ENCODE measurements around the gene BSX. TPM values are rescaled to one million over a fixed set of nuclear protein-coding genes. Genes with fewer than 3 reads are reported as not detected.

Gene BSX
- total RNA-seq, 1 experiment from 2014 or later, result not detected

DNA sequence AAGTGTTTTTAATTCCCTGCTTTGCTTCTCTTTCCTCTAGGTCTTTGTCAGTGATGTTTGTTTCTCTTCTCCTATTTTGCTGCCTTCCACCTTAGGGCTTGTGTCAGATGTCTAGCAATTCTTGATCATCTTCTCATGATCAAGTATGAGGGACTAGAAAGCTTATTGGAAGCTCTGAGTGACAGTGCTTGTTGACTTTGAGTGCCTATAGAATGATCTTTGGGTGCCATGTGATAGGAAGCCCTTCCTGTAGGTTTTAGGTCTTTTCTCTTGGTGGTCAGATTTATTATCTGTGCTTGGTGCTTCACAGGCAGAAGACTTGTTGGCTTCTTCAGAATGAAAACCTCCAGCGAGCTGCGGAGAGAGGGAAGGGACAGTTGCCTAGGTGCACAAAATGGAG lies 43.1 kb downstream of the BSX start:
- intact Hi-C loops (cut with micrococcal nuclease), result no loop called here
- ChIA-PET CTCF (no interaction called here), POLR2A (ENCODE audit: unreplicated experiment) (no interaction called here)
- Histone ChIP-seq H3K9me2 (replicated peaks; ENCODE audit: low read length) (no peaks in the 10 kb centered on the region), H2AFZ (ENCODE audit: low read length) (no peak overlapping the region), H3K27me3 (ENCODE audit: low read length) (peaks cover 6% of the 10 kb centered on the region; the same call in 1 of the 2 replicates), H3K4me2 (ENCODE audit: low read length) (no peak overlapping the region), H4K20me1 (ENCODE audit: low read length) (no peaks in the 10 kb centered on the region), H3K9me3 (ENCODE audit: low read length) (no peaks in the 10 kb centered on the region), H3K9ac (ENCODE audit: low read length) (no peak overlapping the region), H3K79me2 (ENCODE audit: low read length) (no peaks in the 10 kb centered on the region), H3K4me1 (ENCODE audit: insufficient read depth, low read length) (no peaks in the 10 kb centered on the region), H3K27ac (ENCODE audit: low read length) (no peak overlapping the region), H3K36me3 (ENCODE audit: low read depth, low read length) (no peaks in the 10 kb centered on the region), H3F3A (ENCODE audit: low read length, unreplicated experiment) (no peaks in the 10 kb centered on the region), H3K4me3 (ENCODE audit: low read length) (no peak overlapping the region)
- TF ChIP-seq, protein P1, sequence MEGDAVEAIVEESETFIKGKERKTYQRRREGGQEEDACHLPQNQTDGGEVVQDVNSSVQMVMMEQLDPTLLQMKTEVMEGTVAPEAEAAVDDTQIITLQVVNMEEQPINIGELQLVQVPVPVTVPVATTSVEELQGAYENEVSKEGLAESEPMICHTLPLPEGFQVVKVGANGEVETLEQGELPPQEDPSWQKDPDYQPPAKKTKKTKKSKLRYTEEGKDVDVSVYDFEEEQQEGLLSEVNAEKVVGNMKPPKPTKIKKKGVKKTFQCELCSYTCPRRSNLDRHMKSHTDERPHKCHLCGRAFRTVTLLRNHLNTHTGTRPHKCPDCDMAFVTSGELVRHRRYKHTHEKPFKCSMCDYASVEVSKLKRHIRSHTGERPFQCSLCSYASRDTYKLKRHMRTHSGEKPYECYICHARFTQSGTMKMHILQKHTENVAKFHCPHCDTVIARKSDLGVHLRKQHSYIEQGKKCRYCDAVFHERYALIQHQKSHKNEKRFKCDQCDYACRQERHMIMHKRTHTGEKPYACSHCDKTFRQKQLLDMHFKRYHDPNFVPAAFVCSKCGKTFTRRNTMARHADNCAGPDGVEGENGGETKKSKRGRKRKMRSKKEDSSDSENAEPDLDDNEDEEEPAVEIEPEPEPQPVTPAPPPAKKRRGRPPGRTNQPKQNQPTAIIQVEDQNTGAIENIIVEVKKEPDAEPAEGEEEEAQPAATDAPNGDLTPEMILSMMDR (conservative IDR thresholded peaks at IDR 0.05; ENCODE audit: low read depth, low read length), result no peak
- TF ChIP-seq EZH2phosphoT487 (IDR thresholded peaks at IDR 0.05; ENCODE audit: borderline replicate concordance, low read length) (no peak), EZH2 (IDR thresholded peaks at IDR 0.05; ENCODE audit: low read length, unreplicated experiment) (no peak)
- no peak for ATAC-seq
- BruUV-seq (replicated peaks), result no TSS peak
- DNase-seq, result no peak

DNA sequence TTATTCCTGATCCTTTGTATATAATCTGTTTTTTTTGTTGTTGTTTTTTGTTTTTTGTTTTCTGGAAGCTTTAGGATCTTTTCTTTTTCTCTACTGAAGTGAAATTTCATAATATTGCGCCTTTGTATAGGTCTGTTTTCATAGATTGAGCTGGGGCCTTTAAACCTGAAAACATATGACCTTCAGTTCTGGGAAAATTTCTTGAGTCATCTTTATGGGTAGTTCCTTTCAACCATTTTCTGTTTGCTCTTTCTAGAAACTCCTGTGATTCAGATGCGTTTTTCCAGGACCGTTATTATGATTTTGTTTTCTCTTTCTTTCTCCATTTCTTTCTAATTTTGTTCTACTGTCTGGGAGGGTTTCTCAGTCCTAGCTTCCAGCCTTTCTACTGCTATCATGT lies 43.7 kb downstream of the BSX start:
- Histone ChIP-seq H3K4me1 (ENCODE audit: insufficient read depth, low read length) (no peaks in the 10 kb centered on the region), H3K4me2 (ENCODE audit: low read length) (no peak overlapping the region), H3K27me3 (ENCODE audit: low read length) (peaks cover 6% of the 10 kb centered on the region; the same call in 1 of the 2 replicates), H4K20me1 (ENCODE audit: low read length) (no peaks in the 10 kb centered on the region), H2AFZ (ENCODE audit: low read length) (no peak overlapping the region), H3K9me3 (ENCODE audit: low read length) (no peaks in the 10 kb centered on the region), H3K79me2 (ENCODE audit: low read length) (no peaks in the 10 kb centered on the region), H3K4me3 (ENCODE audit: low read length) (no peak overlapping the region), H3K9ac (ENCODE audit: low read length) (no peak overlapping the region), H3K36me3 (ENCODE audit: low read depth, low read length) (no peaks in the 10 kb centered on the region), H3K27ac (ENCODE audit: low read length) (no peak overlapping the region), H3K9me2 (replicated peaks; ENCODE audit: low read length) (no peaks in the 10 kb centered on the region), H3F3A (ENCODE audit: low read length, unreplicated experiment) (no peaks in the 10 kb centered on the region)
- DNase-seq, result no peak
- TF ChIP-seq EZH2phosphoT487 (IDR thresholded peaks at IDR 0.05; ENCODE audit: borderline replicate concordance, low read length), result no peak
- TF ChIP-seq, protein P1 (conservative IDR thresholded peaks at IDR 0.05; ENCODE audit: low read depth, low read length), result no peak
- TF ChIP-seq EZH2 (IDR thresholded peaks at IDR 0.05; ENCODE audit: low read length, unreplicated experiment), result no peak
- POLR2A ChIA-PET (ENCODE audit: unreplicated experiment), result no interaction called here
- intact Hi-C loops (cut with micrococcal nuclease), result no loop called here
- BruUV-seq (replicated peaks), result no TSS peak
- no peak for ATAC-seq
- CTCF ChIA-PET, result no interaction called here

DNA sequence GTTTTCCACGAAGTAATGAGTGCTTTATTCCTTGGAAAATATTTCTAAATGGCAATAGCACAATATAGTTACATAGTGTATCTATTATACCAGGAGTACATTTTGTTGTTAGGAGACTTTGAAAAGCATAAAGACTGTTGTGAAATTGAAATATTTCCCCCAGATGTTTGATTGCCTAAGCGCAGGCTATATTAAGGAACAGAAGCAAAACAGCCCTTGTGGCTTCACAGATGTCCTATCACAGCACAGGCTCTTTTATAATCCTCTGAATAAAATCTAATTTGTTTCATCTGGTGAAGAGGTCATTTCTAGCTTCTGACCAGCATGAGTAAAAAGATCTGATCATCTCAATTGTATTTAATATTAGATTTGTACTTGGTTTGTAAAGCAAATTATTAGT lies 48.2 kb downstream of the BSX start:
- ChIA-PET CTCF (no interaction called here), POLR2A (ENCODE audit: unreplicated experiment) (no interaction called here)
- Histone ChIP-seq H4K20me1 (ENCODE audit: low read length) (no peaks in the 10 kb centered on the region), H3K27ac (ENCODE audit: low read length) (no peak overlapping the region), H3K4me3 (ENCODE audit: low read length) (no peak overlapping the region), H3F3A (ENCODE audit: low read length, unreplicated experiment) (no peaks in the 10 kb centered on the region), H2AFZ (ENCODE audit: low read length) (no peak overlapping the region), H3K9me2 (replicated peaks; ENCODE audit: low read length) (no peaks in the 10 kb centered on the region), H3K27me3 (ENCODE audit: low read length) (peaks cover 6% of the 10 kb centered on the region), H3K79me2 (ENCODE audit: low read length) (no peaks in the 10 kb centered on the region), H3K36me3 (ENCODE audit: low read depth, low read length) (no peaks in the 10 kb centered on the region), H3K9me3 (ENCODE audit: low read length) (no peaks in the 10 kb centered on the region), H3K4me1 (ENCODE audit: insufficient read depth, low read length) (no peaks in the 10 kb centered on the region), H3K4me2 (ENCODE audit: low read length) (no peak overlapping the region), H3K9ac (ENCODE audit: low read length) (no peak overlapping the region)
- DNase-seq (no peak), ATAC-seq (no peak)
- no TSS peak for BruUV-seq (replicated peaks)
- TF ChIP-seq, protein P1 (conservative IDR thresholded peaks at IDR 0.05; ENCODE audit: low read depth, low read length), result no peak
- TF ChIP-seq EZH2phosphoT487 (IDR thresholded peaks at IDR 0.05; ENCODE audit: borderline replicate concordance, low read length) (no peak), EZH2 (IDR thresholded peaks at IDR 0.05; ENCODE audit: low read length, unreplicated experiment) (no peak)
- intact Hi-C loops (cut with micrococcal nuclease), result no loop called here
